DND-41 (cell line): ENCODE results near the gene ZBTB7B.

Experiments used
- ATAC-seq: fragments of 200-7000 bp; cut with Tn5 transposase; 3 replicates; pipeline ENCODE4 v1.9.1; 2021; ENCODE audit warnings: low read depth; ENCODE audit not compliant: insufficient read depth
- DNase-seq: peaks from one replicate; pipeline ENCODE4 v3.0.0-alpha.2; 2020
- H2AFZ ChIP-seq: 2 replicates; pipeline ENCODE4 v1.6.0; 2012; ENCODE audit warnings: low read depth, low read length
- H3K27ac ChIP-seq: 2 replicates; pipeline ENCODE4 v1.5.1; 2012; ENCODE audit warnings: low read length, inconsistent platforms
- H3K27me3 ChIP-seq: fragments of 200-600 bp; sonication (generic); 2 replicates; pipeline ENCODE4 v1.6.0; 2012; ENCODE audit warnings: low read length, mild to moderate bottlenecking, inconsistent platforms; ENCODE audit not compliant: insufficient read depth, poor library complexity
- H3K36me3 ChIP-seq: 2 replicates; pipeline ENCODE4 v1.5.1; 2012; ENCODE audit warnings: low read length, inconsistent platforms; ENCODE audit not compliant: insufficient read depth
- H3K4me1 ChIP-seq: 2 replicates; pipeline ENCODE4 v1.5.1; 2012; ENCODE audit warnings: mild to moderate bottlenecking, low read length; ENCODE audit not compliant: insufficient read depth
- H3K4me2 ChIP-seq: 2 replicates; pipeline ENCODE4 v1.6.0; 2012; ENCODE audit warnings: mild to moderate bottlenecking, moderate library complexity, low read length, inconsistent platforms; ENCODE audit not compliant: insufficient read depth
- H3K4me3 ChIP-seq, 2 experiments: fragments of 200-600 bp in 1 of 2; shearing (Covaris generic) in 1 of 2; 2 replicates each; pipeline ENCODE4 v1.5.1; 2012 to 2016; ENCODE audit warnings: inconsistent platforms in 2 of 2, low read length in 2 of 2, mild to moderate bottlenecking in 2 of 2, low read depth in 1 of 2, moderate library complexity in 1 of 2
- H3K79me2 ChIP-seq: 2 replicates; pipeline ENCODE4 v1.6.0; 2012; ENCODE audit warnings: low read length, inconsistent platforms; ENCODE audit not compliant: insufficient read depth
- H3K9ac ChIP-seq: 2 replicates; pipeline ENCODE4 v1.6.0; 2012; ENCODE audit warnings: low read depth, mild to moderate bottlenecking, inconsistent platforms, low read length, moderate library complexity
- H3K9me3 ChIP-seq: 2 replicates; pipeline ENCODE4 v1.5.1; 2012; ENCODE audit warnings: low read length, moderate library complexity, mild to moderate bottlenecking, inconsistent platforms; ENCODE audit not compliant: insufficient read depth, severe bottlenecking
- H4K20me1 ChIP-seq: 2 replicates; pipeline ENCODE4 v1.6.0; 2012; ENCODE audit warnings: low read length; ENCODE audit not compliant: insufficient read depth
- EZH2 ChIP-seq: IDR thresholded peaks from 3 replicates; pipeline ENCODE4 v1.6.1; 2012; ENCODE audit warnings: borderline replicate concordance, low read depth, mild to moderate bottlenecking, moderate library complexity, low read length, inconsistent platforms; ENCODE audit not compliant: severe bottlenecking
- TF ChIP-seq, protein P1 (sequence below): IDR thresholded peaks from 2 replicates; pipeline ENCODE4 v1.5.1; 2012; ENCODE audit warnings: borderline replicate concordance, low read length, moderate library complexity, mild to moderate bottlenecking; ENCODE audit not compliant: poor library complexity, severe bottlenecking; ENCODE audit errors: extremely low read depth

ZBTB7B gene

DNA sequence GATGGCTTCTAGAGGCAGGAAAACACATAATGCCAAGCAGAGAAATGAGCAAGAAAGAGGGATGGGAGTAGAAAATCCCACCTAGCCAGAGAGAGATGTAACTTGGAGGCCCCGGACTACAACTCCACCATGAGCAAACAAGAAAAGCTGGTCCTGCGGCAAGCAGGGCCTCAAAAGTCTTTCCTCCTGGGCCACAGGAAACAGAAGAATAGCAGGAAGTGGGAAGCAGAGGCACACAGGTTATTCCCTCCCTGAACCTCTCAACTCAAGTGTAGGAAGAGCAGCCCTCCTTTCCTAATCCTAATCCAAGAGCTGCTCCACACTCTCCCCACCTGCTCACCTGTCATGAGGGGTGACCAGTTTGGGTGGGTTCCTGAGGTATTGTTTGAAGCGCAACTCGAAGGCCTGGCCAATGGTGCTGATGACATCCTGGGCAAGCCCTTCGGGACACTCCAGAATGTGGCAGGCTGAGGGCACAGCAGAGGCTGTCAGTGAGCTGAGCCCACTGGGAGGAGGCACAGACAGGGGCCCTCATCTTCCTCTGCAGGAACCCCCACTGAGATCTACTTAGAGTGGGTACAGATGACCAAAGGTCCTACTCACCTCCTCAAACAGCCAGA is 35.2 kb upstream of the ZBTB7B start:
- Histone ChIP-seq H3K79me2 (peaks cover 47% of the 10 kb centered on the region), H3K4me1 (peaks cover 32% of the 10 kb centered on the region), H3K4me2 (no peak overlapping the region), H3K27me3 (no peaks in the 10 kb centered on the region), H3K9me3 (no peaks in the 10 kb centered on the region), H3K4me3 (no peak overlapping the region), H4K20me1 (peaks cover 24% of the 10 kb centered on the region), H3K9ac (no peak overlapping the region), H3K36me3 (peaks cover 76% of the 10 kb centered on the region), H2AFZ (no peak overlapping the region), H3K27ac (no peak overlapping the region)
- no peak for ATAC-seq
- no peak for TF ChIP-seq EZH2
- TF ChIP-seq, protein P1, sequence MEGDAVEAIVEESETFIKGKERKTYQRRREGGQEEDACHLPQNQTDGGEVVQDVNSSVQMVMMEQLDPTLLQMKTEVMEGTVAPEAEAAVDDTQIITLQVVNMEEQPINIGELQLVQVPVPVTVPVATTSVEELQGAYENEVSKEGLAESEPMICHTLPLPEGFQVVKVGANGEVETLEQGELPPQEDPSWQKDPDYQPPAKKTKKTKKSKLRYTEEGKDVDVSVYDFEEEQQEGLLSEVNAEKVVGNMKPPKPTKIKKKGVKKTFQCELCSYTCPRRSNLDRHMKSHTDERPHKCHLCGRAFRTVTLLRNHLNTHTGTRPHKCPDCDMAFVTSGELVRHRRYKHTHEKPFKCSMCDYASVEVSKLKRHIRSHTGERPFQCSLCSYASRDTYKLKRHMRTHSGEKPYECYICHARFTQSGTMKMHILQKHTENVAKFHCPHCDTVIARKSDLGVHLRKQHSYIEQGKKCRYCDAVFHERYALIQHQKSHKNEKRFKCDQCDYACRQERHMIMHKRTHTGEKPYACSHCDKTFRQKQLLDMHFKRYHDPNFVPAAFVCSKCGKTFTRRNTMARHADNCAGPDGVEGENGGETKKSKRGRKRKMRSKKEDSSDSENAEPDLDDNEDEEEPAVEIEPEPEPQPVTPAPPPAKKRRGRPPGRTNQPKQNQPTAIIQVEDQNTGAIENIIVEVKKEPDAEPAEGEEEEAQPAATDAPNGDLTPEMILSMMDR, result no peak
- no peak for DNase-seq

DNA sequence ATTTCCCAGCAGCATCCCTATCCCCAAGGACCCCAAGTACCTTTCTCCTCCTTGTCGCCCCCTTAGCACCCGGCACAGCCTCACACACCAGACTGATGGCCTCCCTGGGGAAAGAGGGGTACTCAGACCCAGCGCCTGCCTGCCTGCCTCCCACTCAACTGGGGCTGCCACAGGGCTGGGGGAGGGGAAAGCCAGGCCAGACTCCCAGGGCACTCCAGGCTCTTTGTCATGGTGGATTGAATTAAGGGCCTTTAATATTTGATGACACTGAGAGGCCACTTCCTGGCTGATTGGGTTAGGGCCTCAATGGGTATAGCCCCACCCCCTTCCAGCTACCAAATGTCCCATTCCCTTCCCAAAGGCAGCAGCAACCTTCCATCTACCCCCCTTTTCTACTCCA is 33.9 kb upstream of the ZBTB7B start:
- Histone ChIP-seq H3K4me3 (no peak overlapping the region), H3K4me1 (peaks cover 32% of the 10 kb centered on the region), H4K20me1 (peaks cover 29% of the 10 kb centered on the region), H3K79me2 (peaks cover 47% of the 10 kb centered on the region), H3K27me3 (no peaks in the 10 kb centered on the region), H3K9ac (no peak overlapping the region), H3K4me2 (no peak overlapping the region), H2AFZ (no peak overlapping the region), H3K36me3 (peaks cover 66% of the 10 kb centered on the region), H3K27ac (no peak overlapping the region), H3K9me3 (no peaks in the 10 kb centered on the region)
- TF ChIP-seq EZH2, result no peak
- TF ChIP-seq, protein P1, result no peak
- DNase-seq (no peak), ATAC-seq (no peak)

DNA sequence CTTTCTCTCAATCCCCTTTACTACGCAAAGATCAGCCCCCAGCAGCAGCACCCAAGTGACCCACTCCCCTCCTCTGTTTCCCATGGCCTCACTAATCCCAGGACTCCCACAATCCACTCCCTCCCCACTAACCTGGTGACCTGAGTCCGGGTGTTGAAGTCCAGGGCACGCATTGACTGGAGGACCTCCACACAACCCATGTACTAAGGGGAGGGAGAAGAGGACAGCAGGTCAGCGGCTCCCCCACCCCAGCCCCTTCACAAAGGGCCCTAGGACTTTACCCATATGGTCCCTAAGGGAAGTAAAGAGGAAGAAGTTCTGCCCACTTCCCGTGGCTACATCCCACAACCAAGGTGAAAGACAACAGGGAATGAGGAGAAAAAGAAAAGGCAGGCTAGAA is 33.4 kb upstream of the ZBTB7B start:
- Histone ChIP-seq H3K9ac (no peak overlapping the region), H2AFZ (no peak overlapping the region), H3K36me3 (peaks cover 61% of the 10 kb centered on the region), H4K20me1 (peaks cover 29% of the 10 kb centered on the region), H3K4me2 (no peak overlapping the region), H3K79me2 (peaks cover 47% of the 10 kb centered on the region), H3K27me3 (no peaks in the 10 kb centered on the region), H3K4me3 (no peak overlapping the region), H3K4me1 (peaks cover 31% of the 10 kb centered on the region), H3K27ac (no peak overlapping the region), H3K9me3 (no peaks in the 10 kb centered on the region)
- no peak for TF ChIP-seq EZH2
- TF ChIP-seq, protein P1, result no peak
- no peak for DNase-seq
- ATAC-seq, result no peak

DNA sequence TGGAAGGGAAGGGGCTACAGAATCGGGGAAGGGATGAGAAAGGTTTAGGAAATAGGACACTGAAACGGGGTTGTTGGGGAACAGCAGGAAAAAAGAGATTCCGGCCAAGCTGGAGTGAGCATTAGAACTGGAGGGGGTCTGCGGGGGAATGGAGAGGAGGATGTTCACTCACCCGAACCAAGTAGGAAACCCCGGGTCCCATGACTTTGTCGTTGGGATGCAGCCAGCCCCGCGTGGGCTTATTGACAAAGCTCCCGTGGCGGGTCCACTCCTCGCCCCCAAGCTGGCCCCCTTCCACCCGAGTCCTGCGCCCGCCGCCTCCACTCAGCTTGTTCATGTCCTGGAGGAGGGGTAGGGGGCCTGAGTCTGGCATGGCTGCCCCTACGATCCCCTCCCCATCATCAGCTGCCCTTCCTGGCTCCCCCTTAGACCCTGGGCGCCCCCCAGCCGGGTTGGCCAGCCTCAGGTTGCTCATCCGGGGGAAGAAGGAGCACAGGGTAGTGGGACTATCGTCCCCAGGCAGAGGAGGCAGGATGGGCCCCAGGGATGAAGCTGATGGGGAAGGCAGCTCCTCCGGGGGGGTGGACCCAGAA is 32.6 kb upstream of the ZBTB7B start:
- Histone ChIP-seq H3K27ac (no peak overlapping the region), H3K9ac (no peak overlapping the region; the same call in 1 of the 2 replicates), H3K79me2 (peaks cover 49% of the 10 kb centered on the region)

More for the DNA sequence above, 32.6 kb upstream of the ZBTB7B start:
- TF ChIP-seq EZH2, result no peak
- TF ChIP-seq, protein P1, result no peak
- H3K4me2 ChIP-seq, result no peak overlapping the region
- H3K9me3 ChIP-seq, result no peaks in the 10 kb centered on the region
- no peak overlapping the region for H2AFZ ChIP-seq
- DNase-seq (no peak), ATAC-seq (no peak)
- peaks cover 55% of the 10 kb centered on the region for H3K36me3 ChIP-seq
- no peaks in the 10 kb centered on the region for H3K27me3 ChIP-seq
- H4K20me1 ChIP-seq, result peaks cover 30% of the 10 kb centered on the region
- H3K4me1 ChIP-seq, result peaks cover 31% of the 10 kb centered on the region
- H3K4me3 ChIP-seq, result no peak overlapping the region
